GM12878 (cell line): ENCODE results near the gene AGBL1. TPM values are rescaled to one million over a fixed set of nuclear protein-coding genes. Genes with fewer than 3 reads are reported as not detected.

Source experiments
- ATAC-seq: fragments of 200-7000 bp; cut with Tn5 transposase; 3 replicates; pipeline ENCODE4 v1.9.1; 2020; ENCODE audit warnings: mild to moderate bottlenecking, moderate library complexity
- BruUV-seq: library from RNA; stranded (reverse); fragments of 400-500 nt; replicated peaks from 2 replicates; lab custom pipeline; 2021; lab: Mats Ljungman, UMichigan
- CTCF ChIA-PET: fragments of 300-600 bp; sonication (Branson Sonifier 250); formaldehyde crosslinking; extraction: SDS; loops from one replicate; lab custom pipeline; 2021; ENCODE audit warnings: inconsistent platforms; lab: Yijun Ruan, JAX
- POLR2A ChIA-PET: fragments of 350-600 bp; formaldehyde crosslinking; extraction: SDS; loops from one replicate; lab custom pipeline; 2021; ENCODE audit warnings: inconsistent platforms; lab: Charles Lee
- RAD21 ChIA-PET: fragments of 300-600 bp; sonication (Branson Sonifier 250); formaldehyde crosslinking; loops from one replicate; lab custom pipeline; 2023; ENCODE audit warnings: antibody characterized with exemption; ENCODE audit not compliant: unreplicated experiment; lab: Charles Lee
- SMC1A ChIA-PET: fragments of 300-600 bp; sonication (Branson Sonifier 250); formaldehyde crosslinking; loops from one replicate; lab custom pipeline; 2023; ENCODE audit not compliant: unreplicated experiment, uncharacterized antibody; lab: Charles Lee
- DNase-seq: peaks from one replicate; pipeline ENCODE4 v3.0.0-alpha.2; 2011; ENCODE audit warnings: low read depth, low spot score
- FAIRE-seq: peaks from 3 replicates; lab custom pipeline; 2011; peaks lifted over from hg19 to GRCh38; lab: Jason Lieb, UNC
- H2AFZ ChIP-seq: 2 replicates; pipeline ENCODE4 v1.6.0; 2011; ENCODE audit warnings: low read depth, low read length, control low read depth; ENCODE audit not compliant: control insufficient read depth
- H3K27ac ChIP-seq: 2 replicates; pipeline ENCODE4 v1.5.1; 2011; ENCODE audit warnings: control low read depth; ENCODE audit not compliant: control insufficient read depth, insufficient read depth
- H3K27me3 ChIP-seq, 2 experiments: replicated peaks in 1 of 2; 2 replicates each; pipeline versions ENCODE4 v1.6.0 to v1.6.1; 2011; ENCODE audit warnings: low read length in 1 of 2; ENCODE audit not compliant: control insufficient read depth in 2 of 2, insufficient read depth in 2 of 2
- H3K36me3 ChIP-seq, 2 experiments: 2 replicates each; pipeline ENCODE4 v1.5.1; 2011; ENCODE audit warnings: low read length in 1 of 2; ENCODE audit not compliant: control insufficient read depth in 2 of 2, insufficient read depth in 2 of 2
- H3K4me1 ChIP-seq: 2 replicates; pipeline ENCODE4 v1.6.1; 2011; ENCODE audit warnings: mild to moderate bottlenecking, low read length, moderate library complexity, mixed read lengths; ENCODE audit not compliant: control insufficient read depth, insufficient read depth
- H3K4me2 ChIP-seq: 2 replicates; pipeline ENCODE4 v1.6.0; 2011; ENCODE audit warnings: control low read depth; ENCODE audit not compliant: control insufficient read depth, insufficient read depth
- H3K4me3 ChIP-seq: fragments of 200-600 bp; sonication (generic); 2 replicates; pipeline ENCODE4 v1.5.1; 2016
- H3K79me2 ChIP-seq: 2 replicates; pipeline ENCODE4 v1.6.0; 2011; ENCODE audit warnings: low read length; ENCODE audit not compliant: control insufficient read depth, insufficient read depth
- H3K9ac ChIP-seq: 2 replicates; pipeline ENCODE4 v1.8.0; 2011; ENCODE audit warnings: low read length, control low read depth, mixed read lengths; ENCODE audit not compliant: control insufficient read depth, insufficient read depth
- H3K9me3 ChIP-seq: replicated peaks from 3 replicates; pipeline ENCODE4 v1.5.1; 2011; ENCODE audit warnings: mild to moderate bottlenecking, low read length; ENCODE audit not compliant: control insufficient read depth, insufficient read depth
- H4K20me1 ChIP-seq: 2 replicates; pipeline ENCODE4 v1.6.0; 2011; ENCODE audit not compliant: control insufficient read depth, insufficient read depth
- BCL3 ChIP-seq: IDR thresholded peaks from 2 replicates; pipeline ENCODE4 v1.6.1; 2011; ENCODE audit warnings: borderline replicate concordance, low read depth, mild to moderate bottlenecking, moderate library complexity, low read length; ENCODE audit not compliant: insufficient read depth, poor library complexity, severe bottlenecking
- CHD1 ChIP-seq: IDR thresholded peaks from 2 replicates; pipeline ENCODE4 v1.6.1; 2012; ENCODE audit warnings: low read depth, low read length, improper control_type of control experiment
- ETV6 ChIP-seq, 2 experiments: fragments of 450-650 bp in 1 of 2; IDR thresholded peaks in 1 of 2; conservative IDR thresholded peaks in 1 of 2; 2 replicates each; pipeline ENCODE4 v1.6.1; 2014; ENCODE audit warnings: antibody characterized with exemption in 1 of 2, borderline replicate concordance in 1 of 2, low read depth in 1 of 2, mild to moderate bottlenecking in 1 of 2, moderate library complexity in 1 of 2
- KDM1A ChIP-seq: fragments of 200-600 bp; sonication (generic); IDR thresholded peaks from 2 replicates; pipeline ENCODE4 v1.6.1; 2016; ENCODE audit warnings: borderline replicate concordance
- MEF2A ChIP-seq: IDR thresholded peaks from 2 replicates; pipeline ENCODE4 v1.6.1; 2011; ENCODE audit warnings: low read depth, mild to moderate bottlenecking, low read length, moderate library complexity; ENCODE audit not compliant: insufficient read depth
- NRF1 ChIP-seq: conservative IDR thresholded peaks from 2 replicates; pipeline ENCODE4 v1.6.1; 2011; ENCODE audit warnings: mild to moderate bottlenecking, low read depth, low read length, improper control_type of control experiment
- RB1 ChIP-seq: fragments of 450-650 bp; formaldehyde crosslinking; IDR thresholded peaks from 2 replicates; pipeline ENCODE4 v1.6.1; 2017; ENCODE audit warnings: mild to moderate bottlenecking, borderline replicate concordance
- RUNX3 ChIP-seq: IDR thresholded peaks from 2 replicates; pipeline ENCODE4 v1.6.1; 2012; ENCODE audit warnings: low read length, inconsistent platforms
- SP1 ChIP-seq: IDR thresholded peaks from one replicate; pipeline ENCODE4 v1.6.1; 2011; ENCODE audit warnings: low read depth, low read length
- TBL1XR1 ChIP-seq: IDR thresholded peaks from 2 replicates; pipeline ENCODE4 v1.6.1; 2012; ENCODE audit warnings: low read depth, low read length, improper control_type of control experiment
- TCF12 ChIP-seq: IDR thresholded peaks from 2 replicates; pipeline ENCODE4 v1.6.1; 2011; ENCODE audit warnings: low read depth, mild to moderate bottlenecking, low read length
- ZBTB11 ChIP-seq: fragments of 450-650 bp; formaldehyde crosslinking; IDR thresholded peaks from 2 replicates; pipeline ENCODE4 v1.5.0; 2022; ENCODE audit warnings: mild to moderate bottlenecking, missing genetic modification characterization
- ZNF207 ChIP-seq: fragments of 450-650 bp; IDR thresholded peaks from 2 replicates; pipeline ENCODE4 v1.6.1; 2014; ENCODE audit warnings: antibody characterized with exemption, mild to moderate bottlenecking, borderline replicate concordance
- ZNF274 ChIP-seq: IDR thresholded peaks from one replicate; pipeline ENCODE4 v1.8.0; 2011; ENCODE audit not compliant: insufficient read length, insufficient read depth
- WGBS: methylation state at CpG from one replicate; pipeline ENCODE4 v1.1.6; 2016; ENCODE audit warnings: low lambda C conversion rate; ENCODE audit not compliant: insufficient replicate concordance, insufficient coverage; ENCODE audit errors: missing lambda C conversion rate; 5-methylcytosine and 5-hydroxymethylcytosine counted together
- in situ Hi-C: fragments of 300-500 bp; cut with MboI; formaldehyde crosslinking; loops from 9 replicates; pipeline ENCODE4 v1.14.3; 2018; ENCODE audit warnings: mixed read lengths
- intact Hi-C: fragments of 100-400 bp; cut with micrococcal nuclease; formaldehyde crosslinking; loops from one replicate; pipeline ENCODE4 v1.14.2; 2022; ENCODE audit not compliant: unreplicated experiment
- polyA plus RNA-seq, 11 experiments: library from polyadenylated mRNA; depleted of rRNA in 4 of 11; unstranded in 6 of 11; stranded (reverse) in 5 of 11; fragments of >200 nt; fragmentation: Nextera tagmentation in 4 of 11; fragmentation: Illumina TruSeq in 1 of 11; extraction: Ambion mirVana in 4 of 11; extraction: Trizol in 1 of 11; gene quantifications; 1 replicate in 1 of 11; 2 replicates in 10 of 11; pipeline versions ENCODE4 v1.2.1 to v1.2.3, GENCODE V29; 2011 to 2016; ENCODE audit warnings: inconsistent platforms in 2 of 11, missing spikeins in 2 of 11, low read depth in 1 of 11
- total RNA-seq, 4 experiments: library from RNA; depleted of rRNA in 3 of 4; stranded (reverse); fragments of >200 nt in 3 of 4; fragmentation: Illumina TruSeq in 1 of 4; extraction: Trizol in 1 of 4; gene quantifications; 2 replicates each; pipeline versions ENCODE4 v1.2.1 to v1.2.3, GENCODE V29; 2013 to 2021

AGBL1 gene
- total and polyA plus RNA-seq, 10 of the 15 experiments (the other 5 are each of a cell fraction or from before 2014, with no cell fraction given): not detected

- Histone ChIP-seq H3K4me3 (no peak overlapping the region), H3K9ac (no peak overlapping the region), H3K4me1 (no peaks in the 10 kb centered on the region), H3K9me3 (no peaks in the 10 kb centered on the region), H3K4me2 (no peak overlapping the region), H4K20me1 (no peaks in the 10 kb centered on the region), H3K27me3 (no peaks in the 10 kb centered on the region), H2AFZ (no peak overlapping the region), H3K79me2 (no peaks in the 10 kb centered on the region), H3K36me3 (no peaks in the 10 kb centered on the region), H3K27ac (no peak overlapping the region)
- no peak for ATAC-seq
- BruUV-seq: no TSS peak
- TF ChIP-seq RUNX3: no peak
- TF ChIP-seq ZNF207: no peak
- no peak for TF ChIP-seq NRF1
- ChIA-PET CTCF (interaction anchor here (5.0 kb wide), 1 partner anchor 513 kb away, joined by 41 read pairs; no protein-coding TSS in a partner anchor), POLR2A (no interaction called here), RAD21 (no interaction called here), SMC1A (no interaction called here)
- intact Hi-C loops (no loop called here), in situ Hi-C loops (no loop called here)
- no peak for DNase-seq
- no peak for FAIRE-seq
- 3% methylated on average over 2 of the region's 2 CpGs for WGBS
Observed at GRCh38 chr15:86229306-86229705, 149.6 kb downstream of the AGBL1 start.

GRCh38 chr15:86229936-86230335, 150.3 kb downstream of the AGBL1 start:
- no TSS peak for BruUV-seq
- CTCF ChIA-PET: interaction anchor here (5.0 kb wide), 1 partner anchor 513 kb away, joined by 41 read pairs; no protein-coding TSS in a partner anchor
- 11% methylated on average over 6 of the region's 6 CpGs for WGBS

More at GRCh38 chr15:86229936-86230335, 150.3 kb downstream of the AGBL1 start:
- H3K79me2 ChIP-seq: no peaks in the 10 kb centered on the region
- no peaks in the 10 kb centered on the region for H3K27me3 ChIP-seq
- no peak overlapping the region for H3K9ac ChIP-seq
- H3K36me3 ChIP-seq: no peaks in the 10 kb centered on the region
- in situ Hi-C loops: no loop called here
- ChIA-PET POLR2A (no interaction called here), SMC1A (interaction anchor here (5.1 kb wide), 1 partner anchor 513 kb away, joined by 28 read pairs; no protein-coding TSS in a partner anchor), RAD21 (no interaction called here)
- intact Hi-C loops: loop anchor here (5.0 kb wide), 1 partner anchor 512 kb away; no protein-coding TSS in a partner anchor
- H3K4me2 ChIP-seq: no peak overlapping the region
- no peak for DNase-seq
- H3K27ac ChIP-seq: no peak overlapping the region
- H2AFZ ChIP-seq: no peak overlapping the region
- no peaks in the 10 kb centered on the region for H3K9me3 ChIP-seq
- FAIRE-seq: no peak
- no peaks in the 10 kb centered on the region for H4K20me1 ChIP-seq
- H3K4me3 ChIP-seq: no peak overlapping the region
- no peak for ATAC-seq
- TF ChIP-seq TBL1XR1 (no peak), ZBTB11 (CRISPR knock-in tag) (no peak), CHD1 (no peak), SP1 (no peak), BCL3 (no peak), RB1 (no peak), ZNF274 (no peak), TCF12 (no peak), MEF2A (no peak), KDM1A (no peak), ETV6 (conservative IDR thresholded peaks at IDR 0.05 in 1 of 2, IDR thresholded peaks at IDR 0.05 in 1 of 2; ENCODE audit: borderline replicate concordance in 1 of 2, low read depth in 1 of 2) (no peak)
- TF ChIP-seq, all 136 proteins: peak for 0
- no peaks in the 10 kb centered on the region for H3K4me1 ChIP-seq
